HepG2 (cell line): ENCODE results near the gene IL1RAP. TPM values are rescaled to one million over a fixed set of nuclear protein-coding genes. Genes with fewer than 3 reads are reported as not detected.
A peak's percentile ranks its signal among the peaks of the same experiment; 100 is the strongest.

Source experiments
- DMAP1 ChIP-seq: IDR thresholded peaks from 2 replicates; pipeline ENCODE4 v1.6.1; 2016
- EHMT2 ChIP-seq: fragments of 200-600 bp; sonication (generic); IDR thresholded peaks from 2 replicates; pipeline ENCODE4 v1.7.0; 2017; ENCODE audit warnings: antibody characterized with exemption, low read depth, low read length, borderline replicate concordance
- FOXO1 ChIP-seq: sonication (generic); formaldehyde crosslinking; IDR thresholded peaks from 2 replicates; pipeline ENCODE4 v1.4.0; 2020; ENCODE audit warnings: missing genetic modification reagents
- GABPB1 ChIP-seq: IDR thresholded peaks from 2 replicates; pipeline ENCODE4 v1.6.1; 2016; ENCODE audit warnings: mild to moderate bottlenecking, missing genetic modification reagents, moderate library complexity, missing compliant biosample characterization
- HDAC1 ChIP-seq: sonication (generic); formaldehyde crosslinking; IDR thresholded peaks from 2 replicates; pipeline ENCODE4 v1.5.1; 2020; ENCODE audit warnings: mild to moderate bottlenecking, missing genetic modification reagents
- HOXD1 ChIP-seq: sonication (generic); formaldehyde crosslinking; IDR thresholded peaks from 2 replicates; pipeline ENCODE4 v1.5.0; 2020; ENCODE audit warnings: missing genetic modification reagents
- LCORL ChIP-seq, 2 experiments: fragments of 450-650 bp in 1 of 2; sonication (generic) in 1 of 2; formaldehyde crosslinking in 1 of 2; IDR thresholded peaks; 2 replicates each; pipeline versions ENCODE4 v1.5.0 to v1.6.1; 2017 to 2020; ENCODE audit warnings: antibody characterized with exemption in 1 of 2, missing genetic modification reagents in 1 of 2
- MAZ ChIP-seq, 2 experiments: sonication (generic) in 1 of 2; formaldehyde crosslinking in 1 of 2; IDR thresholded peaks; 2 replicates each; pipeline versions ENCODE4 v1.5.0 to v1.6.1; 2012 to 2020; ENCODE audit warnings: low read depth in 2 of 2, mild to moderate bottlenecking in 2 of 2, borderline replicate concordance in 1 of 2, improper control_type of control experiment in 1 of 2, low read length in 1 of 2, missing genetic modification reagents in 1 of 2, moderate library complexity in 1 of 2
- MBNL3 ChIP-seq: fragments of 250-450 bp; sonication (Bioruptor Pico); conservative IDR thresholded peaks from 2 replicates; pipeline ENCODE4 v1.8.0; 2022; ENCODE audit warnings: mild to moderate bottlenecking, inconsistent platforms
- MIER2 ChIP-seq: IDR thresholded peaks from 2 replicates; pipeline ENCODE4 v1.6.1; 2016; ENCODE audit warnings: missing biosample characterization, missing genetic modification reagents
- MZF1 ChIP-seq: sonication (generic); formaldehyde crosslinking; IDR thresholded peaks from 2 replicates; pipeline ENCODE4 v1.8.1; 2023; ENCODE audit warnings: mild to moderate bottlenecking, missing genetic modification reagents, borderline replicate concordance
- NFE2 ChIP-seq: sonication (generic); formaldehyde crosslinking; IDR thresholded peaks from 2 replicates; pipeline ENCODE4 v1.4.0; 2020; ENCODE audit warnings: missing genetic modification reagents
- SRSF1 ChIP-seq: fragments of 200-400 bp; formaldehyde crosslinking; optimal IDR thresholded peaks from 2 replicates; pipeline ENCODE3; 2017; ENCODE audit warnings: mild to moderate bottlenecking, low read depth, low read length, moderate library complexity
- TGIF2 ChIP-seq: IDR thresholded peaks from 2 replicates; pipeline ENCODE4 v1.6.1; 2016; ENCODE audit warnings: control low read depth, missing compliant biosample characterization
- U2AF2 ChIP-seq: fragments of 200-400 bp; formaldehyde crosslinking; IDR thresholded peaks from 2 replicates; pipeline ENCODE4 v1.6.1; 2017; ENCODE audit warnings: low read depth, mild to moderate bottlenecking, low read length
- ZNF230 ChIP-seq: sonication (generic); formaldehyde crosslinking; IDR thresholded peaks from 2 replicates; pipeline ENCODE4 v1.4.0; 2020; ENCODE audit warnings: mild to moderate bottlenecking, missing genetic modification reagents
- ZNF282 ChIP-seq: fragments of 450-650 bp; IDR thresholded peaks from 2 replicates; pipeline ENCODE4 v1.6.1; 2018; ENCODE audit not compliant: partially characterized antibody
- ZNF3 ChIP-seq: IDR thresholded peaks from 2 replicates; pipeline ENCODE4 v1.7.0; 2017; ENCODE audit warnings: inconsistent platforms
- ZNF451 ChIP-seq: sonication (generic); formaldehyde crosslinking; IDR thresholded peaks from 2 replicates; pipeline ENCODE4 v1.5.0; 2020; ENCODE audit warnings: mild to moderate bottlenecking, missing genetic modification reagents
- ZNF484 ChIP-seq: sonication (generic); formaldehyde crosslinking; IDR thresholded peaks from 2 replicates; pipeline ENCODE4 v1.5.1; 2020; ENCODE audit warnings: mild to moderate bottlenecking, low read depth, missing genetic modification reagents, borderline replicate concordance
- ZNF563 ChIP-seq: sonication (generic); formaldehyde crosslinking; IDR thresholded peaks from 2 replicates; pipeline ENCODE4 v1.8.0; 2022; ENCODE audit warnings: mild to moderate bottlenecking, moderate library complexity, missing genetic modification reagents
- polyA plus RNA-seq, 8 experiments: library from polyadenylated mRNA; depleted of rRNA in 3 of 8; stranded (reverse) in 7 of 8; unstranded in 1 of 8; fragments of >200 nt; fragmentation: Illumina TruSeq in 4 of 8; extraction: Trizol in 4 of 8; gene quantifications; 2 replicates each; pipeline versions ENCODE4 v1.2.1 to v1.2.3, GENCODE V29; 2011 to 2016; ENCODE audit warnings: low read depth in 4 of 8, missing spikeins in 1 of 8, mixed read lengths in 1 of 8; ENCODE audit not compliant: insufficient read depth in 1 of 8
- total RNA-seq, 5 experiments: library from RNA; depleted of rRNA; stranded (reverse); fragments of >200 nt; fragmentation: Illumina TruSeq; extraction: Trizol; gene quantifications; 2 replicates each; pipeline ENCODE4 v1.2.3, GENCODE V29; 2016; ENCODE audit warnings: low read depth in 1 of 5
- TF ChIP-seq, protein P1 (sequence below): sonication (generic); formaldehyde crosslinking; IDR thresholded peaks from 2 replicates; pipeline ENCODE4 v1.5.0; 2020; ENCODE audit warnings: mild to moderate bottlenecking, missing genetic modification reagents
- TF ChIP-seq, protein P2 (sequence below): sonication (generic); formaldehyde crosslinking; IDR thresholded peaks from 2 replicates; pipeline ENCODE4 v1.8.1; 2023; ENCODE audit warnings: mild to moderate bottlenecking, inconsistent platforms, moderate library complexity, missing genetic modification reagents, borderline replicate concordance
- TF ChIP-seq, protein P3 (sequence below): IDR thresholded peaks from 2 replicates; pipeline ENCODE4 v1.6.1; 2016

IL1RAP gene
- total and polyA plus RNA-seq, 2 of the 13 experiments (the other 11 are each of a cell fraction or from before 2014, with no cell fraction given): 18.3 to 54.9 TPM

DNA sequence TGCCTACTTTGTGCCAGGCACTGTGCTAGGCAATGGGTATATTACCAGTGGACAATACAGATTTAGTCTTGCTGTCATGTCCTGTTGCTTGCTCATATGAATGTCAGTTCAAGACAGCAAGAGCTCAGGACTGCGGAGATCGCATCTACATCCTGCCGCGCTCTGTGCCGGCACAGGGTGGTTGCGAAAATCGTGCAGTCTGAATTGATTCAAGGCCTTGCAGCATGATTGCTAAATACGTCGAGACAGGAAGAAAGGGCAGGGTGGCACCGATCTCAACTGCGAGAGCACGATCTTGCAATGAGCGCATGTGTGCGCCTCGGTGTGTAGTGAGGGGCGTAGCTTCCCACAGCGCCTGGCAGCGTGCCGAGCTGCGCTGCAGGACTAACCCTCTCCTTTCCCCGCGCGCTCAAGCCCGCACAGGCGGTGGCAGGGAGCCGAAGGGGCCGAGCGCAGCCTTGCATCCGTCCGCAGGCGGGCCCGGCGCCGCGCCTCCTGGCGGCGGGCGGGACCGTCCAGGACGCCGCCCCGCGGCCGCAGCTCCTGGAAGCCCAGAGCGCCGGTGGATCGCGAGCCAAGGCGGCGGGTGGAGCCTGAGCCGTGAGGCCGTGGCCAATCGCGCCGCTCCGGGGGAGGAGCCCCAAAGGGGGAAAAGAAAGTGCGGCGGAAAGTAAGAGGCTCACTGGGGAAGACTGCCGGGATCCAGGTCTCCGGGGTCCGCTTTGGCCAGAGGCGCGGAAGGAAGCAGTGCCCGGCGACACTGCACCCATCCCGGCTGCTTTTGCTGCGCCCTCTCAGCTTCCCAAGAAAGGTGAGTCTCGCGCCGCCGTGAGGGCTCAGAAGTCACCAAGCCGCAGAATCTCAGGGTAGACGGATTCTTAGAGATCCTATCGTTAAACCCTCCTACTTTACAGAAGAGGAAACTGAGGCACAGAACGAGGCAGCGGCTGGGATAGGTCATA, at the start of gene IL1RAP (continued):
- TF ChIP-seq ZNF230 (CRISPR knock-in tag) (0 out of 2 replicates have a peak, but pooled peaks have one; percentile 11), TGIF2 (CRISPR knock-in tag) (no peak; the same call in 1 of the 2 replicates), EHMT2 (no peak), MAZ (IDR thresholded peaks at IDR 0.05; ENCODE audit: borderline replicate concordance, low read depth, low read length) (no peak), MAZ (CRISPR knock-in tag; IDR thresholded peaks at IDR 0.05; ENCODE audit: low read depth) (peak; percentile 85), ZNF484 (CRISPR knock-in tag) (no peak), MIER2 (no peak), ZNF451 (CRISPR knock-in tag) (peak; percentile 75), SRSF1 (peak; percentile 33), ZNF282 (no peak), U2AF2 (no peak), MBNL3 (no peak), ZNF3 (CRISPR knock-in tag) (peak; percentile 89), GABPB1 (CRISPR knock-in tag) (peak; percentile 83), LCORL (IDR thresholded peaks at IDR 0.05) (no peak), LCORL (CRISPR knock-in tag; IDR thresholded peaks at IDR 0.05) (no peak; the same call in 1 of the 2 replicates), HDAC1 (CRISPR knock-in tag) (peak; percentile 88), FOXO1 (CRISPR knock-in tag) (peak; percentile 54; the same call in 1 of the 2 replicates), HOXD1 (CRISPR knock-in tag) (no peak; the same call in 1 of the 2 replicates), DMAP1 (peak; percentile 71), ZNF563 (CRISPR knock-in tag) (peak; percentile 52; the same call in 1 of the 2 replicates), MZF1 (no peak), NFE2 (CRISPR knock-in tag) (no peak)
- TF ChIP-seq, protein P1, sequence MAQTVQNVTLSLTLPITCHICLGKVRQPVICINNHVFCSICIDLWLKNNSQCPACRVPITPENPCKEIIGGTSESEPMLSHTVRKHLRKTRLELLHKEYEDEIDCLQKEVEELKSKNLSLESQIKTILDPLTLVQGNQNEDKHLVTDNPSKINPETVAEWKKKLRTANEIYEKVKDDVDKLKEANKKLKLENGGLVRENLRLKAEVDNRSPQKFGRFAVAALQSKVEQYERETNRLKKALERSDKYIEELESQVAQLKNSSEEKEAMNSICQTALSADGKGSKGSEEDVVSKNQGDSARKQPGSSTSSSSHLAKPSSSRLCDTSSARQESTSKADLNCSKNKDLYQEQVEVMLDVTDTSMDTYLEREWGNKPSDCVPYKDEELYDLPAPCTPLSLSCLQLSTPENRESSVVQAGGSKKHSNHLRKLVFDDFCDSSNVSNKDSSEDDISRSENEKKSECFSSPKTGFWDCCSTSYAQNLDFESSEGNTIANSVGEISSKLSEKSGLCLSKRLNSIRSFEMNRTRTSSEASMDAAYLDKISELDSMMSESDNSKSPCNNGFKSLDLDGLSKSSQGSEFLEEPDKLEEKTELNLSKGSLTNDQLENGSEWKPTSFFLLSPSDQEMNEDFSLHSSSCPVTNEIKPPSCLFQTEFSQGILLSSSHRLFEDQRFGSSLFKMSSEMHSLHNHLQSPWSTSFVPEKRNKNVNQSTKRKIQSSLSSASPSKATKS (CRISPR knock-in tag): no peak
- TF ChIP-seq, protein P2, sequence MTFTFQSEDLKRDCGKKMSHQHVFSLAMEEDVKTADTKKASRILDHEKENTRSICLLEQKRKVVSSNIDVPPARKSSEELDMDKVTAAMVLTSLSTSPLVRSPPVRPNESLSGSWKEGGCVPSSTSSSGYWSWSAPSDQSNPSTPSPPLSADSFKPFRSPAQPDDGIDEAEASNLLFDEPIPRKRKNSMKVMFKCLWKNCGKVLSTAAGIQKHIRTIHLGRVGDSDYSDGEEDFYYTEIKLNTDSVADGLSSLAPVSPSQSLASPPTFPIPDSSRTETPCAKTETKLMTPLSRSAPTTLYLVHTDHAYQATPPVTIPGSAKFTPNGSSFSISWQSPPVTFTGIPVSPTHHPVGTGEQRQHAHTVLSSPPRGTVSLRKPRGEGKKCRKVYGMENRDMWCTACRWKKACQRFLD (CRISPR knock-in tag): 0 out of 2 replicates have a peak, but pooled peaks have one; percentile 19
- TF ChIP-seq, protein P3, sequence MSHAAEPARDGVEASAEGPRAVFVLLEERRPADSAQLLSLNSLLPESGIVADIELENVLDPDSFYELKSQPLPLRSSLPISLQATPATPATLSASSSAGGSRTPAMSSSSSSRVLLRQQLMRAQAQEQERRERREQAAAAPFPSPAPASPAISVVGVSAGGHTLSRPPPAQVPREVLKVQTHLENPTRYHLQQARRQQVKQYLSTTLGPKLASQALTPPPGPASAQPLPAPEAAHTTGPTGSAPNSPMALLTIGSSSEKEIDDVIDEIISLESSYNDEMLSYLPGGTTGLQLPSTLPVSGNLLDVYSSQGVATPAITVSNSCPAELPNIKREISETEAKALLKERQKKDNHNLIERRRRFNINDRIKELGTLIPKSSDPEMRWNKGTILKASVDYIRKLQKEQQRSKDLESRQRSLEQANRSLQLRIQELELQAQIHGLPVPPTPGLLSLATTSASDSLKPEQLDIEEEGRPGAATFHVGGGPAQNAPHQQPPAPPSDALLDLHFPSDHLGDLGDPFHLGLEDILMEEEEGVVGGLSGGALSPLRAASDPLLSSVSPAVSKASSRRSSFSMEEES (CRISPR knock-in tag): 0 out of 2 replicates have a peak, but pooled peaks have one; percentile 4
